ENCODE data around the gene ANXA6.

The ANXA6 gene

DNA sequence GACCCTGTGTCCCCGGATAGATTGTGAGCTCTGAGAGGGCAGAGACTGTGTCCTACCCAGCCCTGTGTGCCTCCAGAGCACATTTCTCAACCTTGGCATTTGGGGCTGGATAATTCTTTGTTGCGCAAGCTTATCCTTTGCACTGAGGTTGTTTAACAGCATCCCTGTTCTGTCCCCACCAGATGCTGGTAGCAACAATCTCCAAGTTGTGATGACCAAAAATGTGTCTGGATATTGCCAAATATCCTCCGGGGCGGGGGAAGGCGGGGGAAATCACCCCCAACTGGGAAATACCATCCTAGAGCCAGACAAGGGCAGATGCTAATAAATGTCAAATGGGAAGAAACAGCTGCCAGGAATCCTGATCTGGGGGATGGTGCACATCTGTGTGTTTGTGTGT lies 52.8 kb downstream of the ANXA6 start:
- Histone ChIP-seq H3K36me3 (ENCODE audit: insufficient read depth) (no peaks in the 10 kb centered on the region), H3K4me3 (IDR thresholded peaks at IDR 0.05; ENCODE audit: insufficient read depth, low read depth, low read length) (no peak overlapping the region), H3K4me1 (ENCODE audit: low read depth, poor library complexity, severe bottlenecking) (no peaks in the 10 kb centered on the region), H2AFZ (ENCODE audit: low read depth) (no peak overlapping the region), H3K27me3 (ENCODE audit: insufficient read depth, low read depth) (no peaks in the 10 kb centered on the region), H4K20me1 (ENCODE audit: insufficient read depth) (no peaks in the 10 kb centered on the region), H3K4me2 (no peak overlapping the region), H3K9ac (no peak overlapping the region), H3K79me2 (ENCODE audit: insufficient read depth, low read depth) (no peaks in the 10 kb centered on the region), H3K27ac (no peak overlapping the region)
- TF ChIP-seq, protein P1, sequence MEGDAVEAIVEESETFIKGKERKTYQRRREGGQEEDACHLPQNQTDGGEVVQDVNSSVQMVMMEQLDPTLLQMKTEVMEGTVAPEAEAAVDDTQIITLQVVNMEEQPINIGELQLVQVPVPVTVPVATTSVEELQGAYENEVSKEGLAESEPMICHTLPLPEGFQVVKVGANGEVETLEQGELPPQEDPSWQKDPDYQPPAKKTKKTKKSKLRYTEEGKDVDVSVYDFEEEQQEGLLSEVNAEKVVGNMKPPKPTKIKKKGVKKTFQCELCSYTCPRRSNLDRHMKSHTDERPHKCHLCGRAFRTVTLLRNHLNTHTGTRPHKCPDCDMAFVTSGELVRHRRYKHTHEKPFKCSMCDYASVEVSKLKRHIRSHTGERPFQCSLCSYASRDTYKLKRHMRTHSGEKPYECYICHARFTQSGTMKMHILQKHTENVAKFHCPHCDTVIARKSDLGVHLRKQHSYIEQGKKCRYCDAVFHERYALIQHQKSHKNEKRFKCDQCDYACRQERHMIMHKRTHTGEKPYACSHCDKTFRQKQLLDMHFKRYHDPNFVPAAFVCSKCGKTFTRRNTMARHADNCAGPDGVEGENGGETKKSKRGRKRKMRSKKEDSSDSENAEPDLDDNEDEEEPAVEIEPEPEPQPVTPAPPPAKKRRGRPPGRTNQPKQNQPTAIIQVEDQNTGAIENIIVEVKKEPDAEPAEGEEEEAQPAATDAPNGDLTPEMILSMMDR (conservative IDR thresholded peaks at IDR 0.05; ENCODE audit: low read depth, low read length), result no peak

DNA sequence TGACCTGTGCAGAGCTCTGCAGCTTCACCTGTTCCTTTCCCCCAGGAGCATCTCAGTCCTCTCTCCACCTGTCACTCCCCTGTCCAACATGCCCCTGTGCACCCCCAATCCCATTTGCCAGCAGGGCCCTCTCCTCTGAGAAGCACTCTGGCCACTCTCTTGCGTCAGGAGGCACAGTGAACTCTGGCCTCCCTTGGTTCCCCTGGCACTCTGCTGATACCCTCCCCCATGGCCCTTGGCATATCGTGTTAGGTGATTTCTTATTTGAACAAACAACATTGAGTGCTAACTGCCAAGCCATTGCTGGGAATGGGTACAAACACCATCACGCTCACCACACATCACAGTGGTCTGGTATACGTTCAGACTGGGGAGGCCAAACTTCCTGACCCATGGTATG lies 55.8 kb downstream of the ANXA6 start:
- H4K20me1 ChIP-seq (ENCODE audit: insufficient read depth), result no peaks in the 10 kb centered on the region
- H3K36me3 ChIP-seq (ENCODE audit: insufficient read depth), result no peaks in the 10 kb centered on the region
- TF ChIP-seq, protein P1 (conservative IDR thresholded peaks at IDR 0.05; ENCODE audit: low read depth, low read length), result no peak
- no peak overlapping the region for H3K4me2 ChIP-seq
- H2AFZ ChIP-seq (ENCODE audit: low read depth), result no peak overlapping the region
- H3K4me1 ChIP-seq (ENCODE audit: low read depth, poor library complexity, severe bottlenecking), result peaks cover 2% of the 10 kb centered on the region
- no peak overlapping the region for H3K9ac ChIP-seq
- no peak overlapping the region for H3K4me3 ChIP-seq (IDR thresholded peaks at IDR 0.05; ENCODE audit: insufficient read depth, low read depth, low read length)
- H3K79me2 ChIP-seq (ENCODE audit: insufficient read depth, low read depth), result no peaks in the 10 kb centered on the region
- no peaks in the 10 kb centered on the region for H3K27me3 ChIP-seq (ENCODE audit: insufficient read depth, low read depth)
- H3K27ac ChIP-seq, result no peak overlapping the region

DNA sequence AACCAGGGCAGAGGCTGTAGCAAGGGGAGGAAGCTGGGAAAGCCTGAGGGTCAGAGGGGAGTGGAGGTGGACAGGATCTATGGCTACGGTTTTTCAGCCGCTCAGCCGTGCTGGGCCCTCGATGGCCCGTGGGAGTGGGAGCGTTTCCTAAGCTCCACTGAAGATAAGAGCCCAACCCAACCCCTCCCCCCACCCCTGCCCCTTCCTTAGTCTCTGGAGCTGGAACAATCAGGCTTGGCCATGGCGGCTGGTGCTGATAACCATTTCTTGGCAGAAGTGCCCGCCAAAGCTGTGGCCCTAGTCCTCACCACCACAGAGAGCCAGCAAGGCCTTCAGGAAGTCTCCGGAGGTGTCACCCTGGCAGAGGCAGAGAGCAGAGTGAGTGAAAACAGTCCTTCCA lies 56.4 kb downstream of the ANXA6 start:
- H4K20me1 ChIP-seq (ENCODE audit: insufficient read depth), result no peaks in the 10 kb centered on the region
- H3K27me3 ChIP-seq (ENCODE audit: insufficient read depth, low read depth), result no peaks in the 10 kb centered on the region
- H3K9ac ChIP-seq, result no peak overlapping the region
- H2AFZ ChIP-seq (ENCODE audit: low read depth), result no peak overlapping the region
- H3K79me2 ChIP-seq (ENCODE audit: insufficient read depth, low read depth), result no peaks in the 10 kb centered on the region
- H3K27ac ChIP-seq, result no peak overlapping the region
- no peaks in the 10 kb centered on the region for H3K36me3 ChIP-seq (ENCODE audit: insufficient read depth)
- H3K4me1 ChIP-seq (ENCODE audit: low read depth, poor library complexity, severe bottlenecking), result peaks cover 8% of the 10 kb centered on the region
- TF ChIP-seq, protein P1 (conservative IDR thresholded peaks at IDR 0.05; ENCODE audit: low read depth, low read length), result no peak
- no peak overlapping the region for H3K4me3 ChIP-seq (IDR thresholded peaks at IDR 0.05; ENCODE audit: insufficient read depth, low read depth, low read length)
- H3K4me2 ChIP-seq, result no peak overlapping the region

DNA sequence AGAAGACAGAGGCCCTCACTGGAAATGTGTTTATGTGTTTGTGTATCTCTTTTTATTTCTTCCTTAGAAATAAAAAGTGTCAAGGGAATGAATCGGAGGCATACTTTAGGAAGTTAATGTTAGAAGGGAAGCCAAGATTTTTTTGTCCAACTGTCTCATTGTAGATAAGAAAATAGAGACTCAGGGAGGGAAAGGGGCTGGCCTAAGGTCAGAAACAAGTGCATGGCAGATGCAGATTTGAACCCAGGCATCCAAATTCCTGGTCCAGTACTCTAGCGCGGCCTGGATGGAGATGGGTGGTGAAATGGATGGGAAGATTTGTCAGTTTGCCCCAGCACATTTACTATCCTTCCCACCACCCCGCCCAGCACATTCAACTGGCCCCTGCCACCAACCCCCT lies 56.9 kb downstream of the ANXA6 start:
- Histone ChIP-seq H3K27ac (no peak overlapping the region), H3K4me2 (no peak overlapping the region), H3K9ac (no peak overlapping the region), H2AFZ (ENCODE audit: low read depth) (no peak overlapping the region), H4K20me1 (ENCODE audit: insufficient read depth) (no peaks in the 10 kb centered on the region), H3K27me3 (ENCODE audit: insufficient read depth, low read depth) (no peaks in the 10 kb centered on the region), H3K79me2 (ENCODE audit: insufficient read depth, low read depth) (no peaks in the 10 kb centered on the region), H3K4me1 (ENCODE audit: low read depth, poor library complexity, severe bottlenecking) (peaks cover 13% of the 10 kb centered on the region), H3K4me3 (IDR thresholded peaks at IDR 0.05; ENCODE audit: insufficient read depth, low read depth, low read length) (no peak overlapping the region), H3K36me3 (ENCODE audit: insufficient read depth) (no peaks in the 10 kb centered on the region)
- TF ChIP-seq, protein P1 (conservative IDR thresholded peaks at IDR 0.05; ENCODE audit: low read depth, low read length), result no peak

DNA sequence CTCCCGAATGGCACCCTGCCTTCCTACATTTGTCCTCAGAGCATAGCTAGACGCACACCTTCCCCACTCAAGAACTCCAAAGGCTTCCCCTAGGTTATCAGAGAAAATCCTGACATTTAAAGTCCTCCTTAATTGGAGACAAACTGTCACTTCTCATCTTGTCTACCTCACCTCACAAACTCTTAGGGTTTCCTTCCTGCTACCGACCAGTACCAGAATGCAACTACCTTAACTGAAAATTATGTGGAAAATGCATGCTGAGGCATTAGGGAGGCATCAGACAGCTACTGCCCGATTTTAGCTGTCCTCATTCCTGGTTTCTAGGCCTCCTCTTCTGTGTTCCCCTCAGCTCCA lies 58.8 kb downstream of the ANXA6 start:
- no peaks in the 10 kb centered on the region for H3K27me3 ChIP-seq (ENCODE audit: insufficient read depth, low read depth)
- no peak overlapping the region for H3K4me2 ChIP-seq
- no peak overlapping the region for H2AFZ ChIP-seq (ENCODE audit: low read depth)
- H3K4me1 ChIP-seq (ENCODE audit: low read depth, poor library complexity, severe bottlenecking), result peaks cover 32% of the 10 kb centered on the region
- H3K4me3 ChIP-seq (IDR thresholded peaks at IDR 0.05; ENCODE audit: insufficient read depth, low read depth, low read length), result no peak overlapping the region
- TF ChIP-seq, protein P1 (conservative IDR thresholded peaks at IDR 0.05; ENCODE audit: low read depth, low read length), result no peak
- H3K9ac ChIP-seq, result no peak overlapping the region
- H4K20me1 ChIP-seq (ENCODE audit: insufficient read depth), result no peaks in the 10 kb centered on the region
- H3K27ac ChIP-seq, result no peak overlapping the region
- H3K36me3 ChIP-seq (ENCODE audit: insufficient read depth), result no peaks in the 10 kb centered on the region
- no peaks in the 10 kb centered on the region for H3K79me2 ChIP-seq (ENCODE audit: insufficient read depth, low read depth)
